Mucosa of stomach (tissue), 1 donor: ENCODE measurements around the gene LCN10.
"Not testable (repeated sequence)": the region's sequence is repeated elsewhere in the genome, so short reads cannot be mapped to it uniquely, and the experiment has no call there.

Experiments used
- H3K27me3 ChIP-seq: one replicate; pipeline ENCODE4 v1.7.0; 2013; ENCODE audit warnings: mild to moderate bottlenecking, low read length; ENCODE audit not compliant: control insufficient read depth, insufficient read depth
- H3K36me3 ChIP-seq: one replicate; pipeline ENCODE4 v1.7.0; 2013; ENCODE audit warnings: low read length; ENCODE audit not compliant: control insufficient read depth, insufficient read depth
- H3K4me1 ChIP-seq: one replicate; pipeline ENCODE4 v1.7.0; 2013; ENCODE audit warnings: mild to moderate bottlenecking, low read length; ENCODE audit not compliant: control insufficient read depth, insufficient read depth
- H3K4me3 ChIP-seq: one replicate; pipeline ENCODE4 v1.7.0; 2013; ENCODE audit warnings: low read length
- H3K9ac ChIP-seq: one replicate; pipeline ENCODE4 v1.7.0; 2013; ENCODE audit warnings: mild to moderate bottlenecking, low read length, moderate library complexity
- H3K9me3 ChIP-seq: one replicate; pipeline ENCODE4 v1.7.0; 2013; ENCODE audit warnings: mild to moderate bottlenecking, low read length, moderate library complexity; ENCODE audit not compliant: control insufficient read depth
- donor health status: Pancreatic carcinoma.

Gene LCN10

DNA sequence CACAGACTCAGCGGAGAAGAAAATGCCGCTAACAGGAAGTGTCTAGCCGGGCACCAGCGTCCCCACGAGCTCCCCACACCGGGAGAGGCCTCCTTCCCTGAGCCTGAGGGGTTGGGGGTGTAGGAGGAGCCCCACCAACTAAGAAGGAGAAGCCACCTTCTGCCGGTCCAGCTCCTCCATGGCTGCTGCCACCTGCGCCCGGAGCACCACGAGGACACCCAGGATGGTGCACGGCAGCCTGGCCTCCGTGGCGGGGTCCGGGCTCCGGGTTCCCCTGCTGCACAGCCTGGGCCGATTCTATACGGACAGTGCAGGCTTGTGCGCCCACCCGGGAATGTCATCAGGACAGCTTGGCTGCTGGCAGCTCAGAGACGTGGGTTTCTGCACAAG lies 15.0 kb upstream of the LCN10 start:
- Histone ChIP-seq H3K4me3 (no peak overlapping the region), H3K9me3 (no peaks in the 10 kb centered on the region), H3K36me3 (no peaks in the 10 kb centered on the region), H3K9ac (no peak overlapping the region), H3K27me3 (no peaks in the 10 kb centered on the region), H3K4me1 (no peaks in the 10 kb centered on the region)

- no peak overlapping the region for H3K4me3 ChIP-seq
- no peaks in the 10 kb centered on the region for H3K4me1 ChIP-seq
- no peaks in the 10 kb centered on the region for H3K36me3 ChIP-seq
- H3K9ac ChIP-seq = no peak overlapping the region
- H3K9me3 ChIP-seq = no peaks in the 10 kb centered on the region
- H3K27me3 ChIP-seq = no peaks in the 10 kb centered on the region
Observed at GRCh38 chr9:136757328-136757727, 14.6 kb upstream of the LCN10 start.

DNA sequence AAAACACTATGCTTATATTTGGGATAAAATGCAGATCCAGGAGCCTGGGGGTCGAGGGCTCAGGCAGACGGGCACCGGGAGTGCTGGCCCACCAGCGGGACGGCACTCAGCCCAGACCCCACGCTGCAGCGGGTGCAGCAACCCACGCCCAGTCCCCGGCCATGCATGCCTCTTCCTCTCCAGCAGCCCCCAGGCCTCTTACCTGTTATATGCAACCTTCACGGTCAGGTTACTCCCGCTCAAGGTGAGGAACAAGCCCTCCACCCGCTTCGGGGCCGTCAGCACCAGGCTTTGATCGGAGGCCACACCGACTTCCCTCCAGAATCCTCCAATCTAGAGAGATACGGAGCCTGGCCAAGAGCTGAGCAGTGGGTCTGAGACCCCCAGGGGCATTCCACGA lies 14.1 kb upstream of the LCN10 start:
- H3K36me3 ChIP-seq = no peaks in the 10 kb centered on the region
- no peak overlapping the region for H3K9ac ChIP-seq
- H3K27me3 ChIP-seq = no peaks in the 10 kb centered on the region
- H3K9me3 ChIP-seq = no peaks in the 10 kb centered on the region
- no peaks in the 10 kb centered on the region for H3K4me1 ChIP-seq
- H3K4me3 ChIP-seq = no peak overlapping the region

DNA sequence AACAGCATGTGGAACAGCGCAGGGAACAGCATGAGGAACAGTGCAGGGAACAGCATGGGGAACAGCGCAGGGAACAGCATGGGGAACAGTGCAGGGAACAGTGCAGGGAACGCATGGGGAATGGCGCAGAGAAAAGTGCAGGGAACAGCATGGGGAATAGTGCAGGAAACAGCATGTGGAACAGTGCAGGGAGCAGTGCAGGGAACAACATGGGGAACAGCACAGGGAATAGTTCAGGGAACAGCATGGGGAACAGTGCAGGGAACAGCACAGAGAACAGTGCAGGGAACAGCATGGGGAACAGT lies 13.3 kb upstream of the LCN10 start:
- Histone ChIP-seq H3K4me1 (no peaks in the 10 kb centered on the region), H3K27me3 (no peaks in the 10 kb centered on the region), H3K36me3 (no peaks in the 10 kb centered on the region), H3K9ac (no peak overlapping the region), H3K4me3 (no peak overlapping the region), H3K9me3 (no peaks in the 10 kb centered on the region)

GRCh38 chr9:136755302-136756133 lies 12.8 kb upstream of the LCN10 start:
- not testable (repeated sequence) for H3K36me3 ChIP-seq, H3K27me3 ChIP-seq, H3K4me1 ChIP-seq

DNA sequence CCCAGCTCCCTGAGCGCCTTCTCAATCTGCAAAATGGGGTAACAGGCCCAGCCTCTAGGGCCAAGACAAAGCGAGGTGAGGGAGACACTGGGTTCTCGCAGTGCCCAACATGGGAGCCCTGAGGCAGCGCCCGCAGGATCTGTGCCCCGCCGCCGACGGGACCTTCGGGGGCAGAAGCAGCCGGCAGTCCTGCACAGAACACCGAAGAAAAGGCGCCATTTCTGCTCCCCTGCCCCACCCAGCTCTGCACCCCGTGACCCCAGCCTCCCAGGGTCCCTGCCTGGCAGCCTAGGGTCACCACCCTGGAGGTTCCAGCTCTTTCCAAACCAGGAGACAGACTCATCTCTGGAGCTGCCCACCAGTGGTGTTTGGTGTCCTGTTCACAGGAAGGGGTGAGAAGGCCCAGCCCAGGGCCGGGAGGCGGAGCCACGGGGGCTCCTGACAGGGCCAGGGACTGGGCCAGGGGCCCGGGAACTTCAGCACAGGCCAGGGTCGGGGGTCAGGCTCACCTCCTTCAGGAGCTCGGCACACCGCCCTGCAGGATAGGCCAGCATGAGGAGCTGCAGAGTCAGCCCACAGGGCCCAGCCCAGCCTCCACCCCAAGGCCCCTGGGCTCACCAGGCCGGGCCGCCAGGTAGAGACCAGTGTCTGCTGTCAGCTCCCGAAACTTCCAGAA lies 12.0 kb upstream of the LCN10 start:
- Histone ChIP-seq H3K4me1 (no peaks in the 10 kb centered on the region), H3K9ac (no peak overlapping the region), H3K4me3 (no peak overlapping the region), H3K36me3 (no peaks in the 10 kb centered on the region), H3K9me3 (no peaks in the 10 kb centered on the region), H3K27me3 (no peaks in the 10 kb centered on the region)

More at GRCh38 chr9:136755302-136756133, 12.8 kb upstream of the LCN10 start:
- H3K9ac ChIP-seq, H3K9me3 ChIP-seq, H3K4me3 ChIP-seq: not testable (repeated sequence)

DNA sequence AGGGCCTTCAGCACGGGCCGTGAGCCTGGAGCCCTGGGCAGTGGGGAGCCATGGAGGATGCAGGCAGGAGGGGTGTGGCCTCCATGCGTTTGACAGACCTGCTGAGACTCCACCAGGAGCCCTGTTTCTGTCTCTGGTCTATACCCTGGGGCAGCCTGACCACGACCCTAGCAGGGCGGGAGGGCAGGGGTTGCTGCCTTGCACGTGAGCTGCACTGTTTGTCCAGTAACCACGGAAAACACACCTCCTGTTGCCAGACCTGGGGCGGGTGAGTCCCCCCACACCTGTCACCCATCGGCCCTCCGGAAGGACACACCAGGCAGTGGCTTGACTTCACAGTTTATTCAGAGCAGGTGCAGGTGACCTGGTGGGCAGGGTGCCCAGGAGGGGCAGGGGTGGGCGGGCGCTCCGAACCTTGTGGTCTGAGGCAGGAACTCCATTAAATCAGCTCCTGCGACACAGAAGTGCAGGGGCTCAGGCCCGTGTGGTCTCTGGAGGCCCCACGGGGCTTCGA lies 11.4 kb upstream of the LCN10 start:
- no peaks in the 10 kb centered on the region for H3K27me3 ChIP-seq
- no peak overlapping the region for H3K4me3 ChIP-seq
- H3K4me1 ChIP-seq = no peaks in the 10 kb centered on the region

GRCh38 chr9:136753371-136754058 lies 10.8 kb upstream of the LCN10 start:
- Histone ChIP-seq H3K4me3 (no peak overlapping the region), H3K4me1 (no peaks in the 10 kb centered on the region), H3K36me3 (no peaks in the 10 kb centered on the region), H3K9me3 (no peaks in the 10 kb centered on the region), H3K9ac (no peak overlapping the region), H3K27me3 (no peaks in the 10 kb centered on the region)

More for the DNA sequence above, 11.4 kb upstream of the LCN10 start:
- H3K36me3 ChIP-seq = no peaks in the 10 kb centered on the region
- H3K9me3 ChIP-seq = no peaks in the 10 kb centered on the region
- no peak overlapping the region for H3K9ac ChIP-seq

DNA sequence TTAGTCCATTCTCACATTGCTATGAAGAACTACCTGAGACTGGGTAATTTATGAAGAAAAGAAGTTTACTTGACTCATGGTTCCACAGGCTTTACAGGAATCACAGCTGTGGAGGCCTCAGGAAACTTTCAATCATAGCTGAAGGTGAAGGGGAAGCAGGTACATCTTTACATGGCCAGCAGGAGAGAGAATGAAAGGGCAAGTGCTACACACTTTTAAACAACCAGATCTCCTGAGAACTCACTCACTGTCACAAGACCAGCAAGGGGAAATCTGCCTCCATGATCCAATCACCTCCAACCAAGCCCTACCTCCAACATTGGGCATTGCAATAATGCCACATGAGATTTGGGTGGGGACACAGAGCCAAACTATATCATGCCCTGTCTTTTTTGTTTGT lies 9.1 kb upstream of the LCN10 start:
- no peak overlapping the region for H3K9ac ChIP-seq
- H3K36me3 ChIP-seq = no peaks in the 10 kb centered on the region
- H3K4me1 ChIP-seq = no peaks in the 10 kb centered on the region
- no peak overlapping the region for H3K4me3 ChIP-seq
- no peaks in the 10 kb centered on the region for H3K9me3 ChIP-seq
- no peaks in the 10 kb centered on the region for H3K27me3 ChIP-seq

DNA sequence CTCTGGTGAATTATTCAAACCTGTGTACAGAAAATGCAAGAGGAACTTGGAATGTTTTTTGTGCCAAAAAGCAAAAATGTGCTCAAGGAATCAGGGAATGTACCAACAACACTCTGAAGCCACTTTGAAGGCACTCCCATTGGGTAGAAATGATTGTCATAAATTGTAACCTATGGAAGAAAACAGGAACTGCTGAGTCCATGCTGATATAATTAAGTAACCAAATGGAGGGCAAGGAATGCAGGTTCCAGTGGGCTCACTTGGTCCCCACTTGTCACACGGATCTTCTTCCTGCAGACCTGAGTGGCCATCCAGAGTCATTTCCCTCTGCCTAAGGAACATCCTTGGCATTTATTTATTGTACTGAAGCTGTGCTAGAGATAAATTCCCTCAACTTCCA lies 8.5 kb upstream of the LCN10 start:
- H3K36me3 ChIP-seq = no peaks in the 10 kb centered on the region
- H3K4me3 ChIP-seq = no peak overlapping the region
- H3K27me3 ChIP-seq = no peaks in the 10 kb centered on the region
- H3K4me1 ChIP-seq = no peaks in the 10 kb centered on the region
- no peaks in the 10 kb centered on the region for H3K9me3 ChIP-seq
- H3K9ac ChIP-seq = no peak overlapping the region

DNA sequence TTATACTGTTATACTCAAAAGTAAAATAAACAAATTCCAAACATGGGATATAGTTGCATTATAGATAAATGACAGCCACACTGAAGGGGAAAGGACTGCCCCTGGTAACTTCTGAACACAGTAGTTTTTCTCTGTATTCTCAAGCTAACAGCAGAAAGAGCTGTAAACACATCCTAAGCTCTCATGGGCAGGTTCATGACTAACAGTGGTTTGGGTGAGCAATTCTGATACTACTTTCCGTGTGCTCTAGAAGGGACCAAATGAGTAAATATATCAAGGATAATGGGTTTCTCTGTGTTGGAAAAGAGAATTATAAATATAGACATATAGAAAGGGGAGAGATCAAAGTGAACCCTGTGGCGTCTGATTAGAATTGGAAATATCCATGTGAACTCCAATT lies 7.8 kb upstream of the LCN10 start:
- Histone ChIP-seq H3K4me1 (no peaks in the 10 kb centered on the region), H3K4me3 (no peak overlapping the region), H3K9ac (no peak overlapping the region), H3K27me3 (no peaks in the 10 kb centered on the region), H3K36me3 (no peaks in the 10 kb centered on the region), H3K9me3 (no peaks in the 10 kb centered on the region)
